Adrenal gland (tissue), 19 donors: ENCODE results near the gene HVCN1. TPM values are rescaled to one million over a fixed set of nuclear protein-coding genes. Genes with fewer than 3 reads are reported as not detected.
"Not testable (repeated sequence)": the region's sequence is repeated elsewhere in the genome, so short reads cannot be mapped to it uniquely, and the experiment has no call there.

Experiments
- DNase-seq, 7 donors: peaks; one replicate each; pipeline ENCODE4 v3.0.0-alpha.2; 2019 to 2020
- H3K27ac ChIP-seq, 5 donors: fragments of 200-600 bp; sonication (generic) in 4 of 5; 1 replicate in 3 of 5; 2 replicates in 2 of 5; pipeline versions ENCODE4 v1.5.1 to v1.8.0; 2016 to 2020; ENCODE audit warnings: mild to moderate bottlenecking in 1 of 5
- H3K27me3 ChIP-seq: fragments of 200-600 bp; 2 replicates; pipeline ENCODE4 v1.8.0; 2021
- H3K36me3 ChIP-seq, 2 donors: fragments of 200-600 bp; replicated peaks in 1 of 2; 1 replicate in 1 of 2; 2 replicates in 1 of 2; pipeline versions ENCODE4 v1.5.1 to v1.8.0; 2018 to 2022
- H3K4me1 ChIP-seq, 2 donors: fragments of 200-600 bp; replicated peaks in 1 of 2; 1 replicate in 1 of 2; 2 replicates in 1 of 2; pipeline versions ENCODE4 v1.5.1 to v1.8.0; 2018 to 2021
- H3K4me3 ChIP-seq, 4 donors: fragments of 200-600 bp; sonication (generic) in 3 of 4; one replicate each; pipeline ENCODE4 v1.5.1; 2016 to 2018
- H3K9me3 ChIP-seq, 3 donors: fragments of 200-600 bp; sonication (generic) in 1 of 3; replicated peaks in 1 of 3; 1 replicate in 2 of 3; 2 replicates in 1 of 3; pipeline versions ENCODE4 v1.5.1 to v1.8.0; 2016 to 2021
- POLR2A ChIP-seq, 2 donors: fragments of 450-650 bp; IDR thresholded peaks; one replicate each; pipeline ENCODE4 v1.6.1; 2017; ENCODE audit warnings: antibody characterized with exemption in 2 of 2, mild to moderate bottlenecking in 2 of 2, moderate library complexity in 1 of 2
- WGBS, 4 donors: extraction: QIAGEN DNeasy Blood & Tissue Kit in 2 of 4; methylation state at CpG; one replicate each; pipeline versions ENCODE4 v1.1.5 to v1.1.7; 2013 to 2017; 5-methylcytosine and 5-hydroxymethylcytosine counted together
- intact Hi-C, 2 donors: fragments of 100-400 bp; cut with DNase I; formaldehyde crosslinking; loops; one replicate each; pipeline versions ENCODE4 v1.14.1 to v1.15.0; 2022 to 2023
- long read RNA-seq, 10 donors: library from polyadenylated mRNA in 3 of 10; unstranded in 2 of 10; stranded (forward) in 1 of 10; transcript quantifications; one replicate each; pipeline ENCODE4 v2.0.0 and lab custom pipeline, GENCODE V29; 2021 to 2026
- polyA plus RNA-seq, 3 donors: library from polyadenylated mRNA; stranded (reverse); fragments of 200-250 nt in 2 of 3; fragments of 350-450 nt in 1 of 3; fragmentation: Illumina TruSeq in 1 of 3; extraction: RNeasy Lipid Tissue Mini Kit (QIAGEN cat#74804) in 1 of 3; gene quantifications; one replicate each; pipeline ENCODE4 v1.2.3, GENCODE V29; 2013 to 2014
- total RNA-seq, 9 donors: library from RNA; depleted of rRNA in 4 of 9; stranded (reverse); fragments of >200 nt in 4 of 9; fragments of 120-200 nt in 1 of 9; fragmentation: NEBNext Ultra II Directional in 1 of 9; extraction: Animal tissue kit (Norgen Biotek cat#: 25700) in 1 of 9; gene quantifications; one replicate each; pipeline versions ENCODE4 v1.1.0 to v1.2.4, GENCODE V29; 2013 to 2023
- TF ChIP-seq, protein P1 (sequence below), 6 experiments: fragments of 450-650 bp in 4 of 6; fragments of 200-600 bp in 2 of 6; sonication (generic) in 1 of 6; IDR thresholded peaks; 1 replicate in 5 of 6; 2 replicates in 1 of 6; pipeline versions ENCODE4 v1.5.1 to v1.8.0; 2016 to 2021; ENCODE audit warnings: antibody characterized with exemption in 6 of 6, mild to moderate bottlenecking in 2 of 6, moderate library complexity in 1 of 6
- donor health status: healthy with polysubstance abuse.
- donor health status: Bipolar disorder and iron deficiency.
- donor health status: DM: yes; HTN: yes; CAD: no.
- donor health status: DM: no; HTN: no; CAD: no.
- donor health status: DM: no; HTN: no; CAD: no.
- donor health status: DM: yes; HTN: yes; CAD: no.

The HVCN1 gene, protein sequence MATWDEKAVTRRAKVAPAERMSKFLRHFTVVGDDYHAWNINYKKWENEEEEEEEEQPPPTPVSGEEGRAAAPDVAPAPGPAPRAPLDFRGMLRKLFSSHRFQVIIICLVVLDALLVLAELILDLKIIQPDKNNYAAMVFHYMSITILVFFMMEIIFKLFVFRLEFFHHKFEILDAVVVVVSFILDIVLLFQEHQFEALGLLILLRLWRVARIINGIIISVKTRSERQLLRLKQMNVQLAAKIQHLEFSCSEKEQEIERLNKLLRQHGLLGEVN
- 10 to 100 TPM in 6 of 9 donors, 1 to 10 TPM in 3; 6.5 to 71.0 (median 13.4) TPM for total RNA-seq
- 10 to 100 TPM in 1 of 3 donors, 1 to 10 TPM in 2; 5.7 to 41.3 (median 6.5) TPM for polyA plus RNA-seq
- long read RNA-seq, donor 1, partial matches to known transcripts = 0 of 1 reads
- long read RNA-seq, donor 1, other reads (novel, unspliced or antisense) = 0 of 1 reads
- long read RNA-seq, donor 2, partial matches to known transcripts = 0 of 1 reads
- long read RNA-seq, donor 2, other reads (novel, unspliced or antisense) = 0 of 1 reads
- long read RNA-seq, donor 3, partial matches to known transcripts = 0 of 3 reads
- long read RNA-seq, donor 3, other reads (novel, unspliced or antisense) = 0 of 3 reads
- long read RNA-seq, donor 4, partial matches to known transcripts = 0 of 4 reads
- long read RNA-seq, donor 4, other reads (novel, unspliced or antisense) = 3 of 4 reads
- long read RNA-seq, donor 5, transcript HVCN1-201 (8 exons, 1,634 nt) = major isoform, 6 of 15 reads
- long read RNA-seq, donor 5, partial matches to known transcripts = 1 of 15 reads
- long read RNA-seq, donor 5, other reads (novel, unspliced or antisense) = 8 of 15 reads
- long read RNA-seq, donor 6, partial matches to known transcripts = 0 of 6 reads
- long read RNA-seq, donor 6, other reads (novel, unspliced or antisense) = 2 of 6 reads
- long read RNA-seq, donor 7, partial matches to known transcripts = 0 of 1 reads
- long read RNA-seq, donor 7, other reads (novel, unspliced or antisense) = 0 of 1 reads
- long read RNA-seq, donor 8, partial matches to known transcripts = 0 of 2 reads
- long read RNA-seq, donor 8, other reads (novel, unspliced or antisense) = 0 of 2 reads
- long read RNA-seq, donor 9, partial matches to known transcripts = 0 of 1 reads
- long read RNA-seq, donor 9, other reads (novel, unspliced or antisense) = 0 of 1 reads
- long read RNA-seq, donor 10, partial matches to known transcripts = 0 of 2 reads
- long read RNA-seq, donor 10, other reads (novel, unspliced or antisense) = 0 of 2 reads

DNA sequence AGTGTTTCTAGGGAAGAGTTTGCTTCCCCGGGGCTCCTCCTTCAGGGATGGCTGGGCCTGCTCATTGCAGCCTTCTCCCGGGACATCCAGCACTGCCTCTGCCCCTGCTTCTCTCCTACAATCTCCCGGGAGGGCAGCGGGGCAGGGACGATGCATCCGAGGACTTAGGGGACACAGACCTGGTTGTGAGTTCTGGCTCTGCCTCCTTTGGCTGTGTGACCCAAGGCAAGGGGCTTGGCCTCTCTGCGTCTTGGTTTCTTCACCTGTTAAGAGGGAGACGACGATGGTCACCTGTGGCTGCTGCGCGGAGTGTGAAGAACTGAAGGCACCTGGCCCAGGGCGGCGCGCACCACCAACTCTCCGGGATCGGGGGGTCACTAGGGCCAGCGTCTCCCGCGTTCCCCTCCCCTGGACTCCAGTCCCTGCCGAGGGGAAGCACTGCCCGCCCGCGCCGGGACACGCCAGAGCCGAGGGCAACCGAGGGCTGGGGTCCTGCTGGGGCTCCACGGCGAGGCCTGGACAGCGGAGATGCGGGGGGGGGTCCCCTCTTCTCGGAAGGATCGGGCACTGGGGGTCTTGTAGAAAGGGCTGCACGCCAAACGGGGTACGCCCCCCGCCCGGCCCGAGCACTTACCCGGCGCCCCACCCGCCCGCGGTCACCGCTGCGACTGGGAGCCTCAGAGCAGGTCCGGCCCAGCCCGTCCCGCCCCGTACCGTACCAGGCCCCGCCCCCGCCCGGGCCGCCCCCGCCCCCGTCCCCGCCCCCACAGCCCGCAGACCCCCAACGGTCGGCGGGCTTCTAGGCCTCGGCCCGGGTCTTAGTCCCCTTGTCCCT, at the start of gene HVCN1:
Gene HVCN1 (minus strand): TSS at position 670 of the 835 bp plus-strand sequence. CDS start 5,870 bp downstream, outside the sequence.
- Histone ChIP-seq H3K4me3 (peak within 1 kb of the TSS in 3 of 4 donors; percentile 1 to 48 (median 31)), H3K9me3 (no peaks in the 10 kb centered on the region), H3K4me1 (peaks cover 6 to 12% of the 10 kb centered on the region in 2 donors), H3K27ac (peak within 1 kb of the TSS in 4 of 5 donors; percentile 11 to 77 (median 48)), H3K27me3 (no peaks in the 10 kb centered on the region), H3K36me3 (no peaks in the 10 kb centered on the region)
- intact Hi-C loops = no loop called here
- TF ChIP-seq POLR2A (IDR thresholded peaks at IDR 0.05) = no peak
- TF ChIP-seq, protein P1, sequence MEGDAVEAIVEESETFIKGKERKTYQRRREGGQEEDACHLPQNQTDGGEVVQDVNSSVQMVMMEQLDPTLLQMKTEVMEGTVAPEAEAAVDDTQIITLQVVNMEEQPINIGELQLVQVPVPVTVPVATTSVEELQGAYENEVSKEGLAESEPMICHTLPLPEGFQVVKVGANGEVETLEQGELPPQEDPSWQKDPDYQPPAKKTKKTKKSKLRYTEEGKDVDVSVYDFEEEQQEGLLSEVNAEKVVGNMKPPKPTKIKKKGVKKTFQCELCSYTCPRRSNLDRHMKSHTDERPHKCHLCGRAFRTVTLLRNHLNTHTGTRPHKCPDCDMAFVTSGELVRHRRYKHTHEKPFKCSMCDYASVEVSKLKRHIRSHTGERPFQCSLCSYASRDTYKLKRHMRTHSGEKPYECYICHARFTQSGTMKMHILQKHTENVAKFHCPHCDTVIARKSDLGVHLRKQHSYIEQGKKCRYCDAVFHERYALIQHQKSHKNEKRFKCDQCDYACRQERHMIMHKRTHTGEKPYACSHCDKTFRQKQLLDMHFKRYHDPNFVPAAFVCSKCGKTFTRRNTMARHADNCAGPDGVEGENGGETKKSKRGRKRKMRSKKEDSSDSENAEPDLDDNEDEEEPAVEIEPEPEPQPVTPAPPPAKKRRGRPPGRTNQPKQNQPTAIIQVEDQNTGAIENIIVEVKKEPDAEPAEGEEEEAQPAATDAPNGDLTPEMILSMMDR (IDR thresholded peaks at IDR 0.05) = no peak
- WGBS, 4 donors = 4 to 10% (median 5%) methylated on average over 9 to 64 of the region's 64 CpGs
- peak in 3 of 7 donors; percentile 32 to 49 (median 35) for DNase-seq

DNA sequence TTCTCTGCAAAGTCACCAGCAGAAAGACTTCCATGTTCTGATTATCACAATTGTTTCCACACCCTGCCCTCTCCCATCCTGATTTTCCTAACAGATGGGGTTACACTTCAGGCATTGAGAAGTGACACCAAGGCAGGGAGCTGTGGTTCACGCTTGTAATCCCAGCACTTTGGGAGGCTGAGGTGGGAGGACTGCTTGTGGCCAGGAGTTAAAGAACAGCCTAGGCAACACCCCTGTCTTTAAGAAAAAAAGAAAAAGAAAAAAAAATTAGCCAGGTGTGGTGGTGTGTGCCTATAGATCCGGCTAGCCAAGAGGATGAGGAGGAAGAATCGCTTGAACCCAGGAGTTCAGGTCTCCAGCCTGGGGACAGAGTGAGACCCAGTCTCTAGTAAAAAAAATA, 48.6 kb upstream of the HVCN1 start:
- Histone ChIP-seq H3K9me3 (no peaks in the 10 kb centered on the region), H3K36me3 (no peaks in the 10 kb centered on the region), H3K27ac (no peak overlapping the region), H3K4me1 (peaks cover 46 to 68% of the 10 kb centered on the region in 2 donors), H3K4me3 (no peak overlapping the region), H3K27me3 (no peaks in the 10 kb centered on the region)
- DNase-seq = peak in 1 of 7 donors; percentile 18
- no peak for TF ChIP-seq POLR2A (IDR thresholded peaks at IDR 0.05)
- TF ChIP-seq, protein P1 (IDR thresholded peaks at IDR 0.05) = no peak
- WGBS, 4 donors = 84 to 91% (median 88%) methylated on average over 3 of the region's 3 CpGs
- intact Hi-C loops = no loop called here

DNA sequence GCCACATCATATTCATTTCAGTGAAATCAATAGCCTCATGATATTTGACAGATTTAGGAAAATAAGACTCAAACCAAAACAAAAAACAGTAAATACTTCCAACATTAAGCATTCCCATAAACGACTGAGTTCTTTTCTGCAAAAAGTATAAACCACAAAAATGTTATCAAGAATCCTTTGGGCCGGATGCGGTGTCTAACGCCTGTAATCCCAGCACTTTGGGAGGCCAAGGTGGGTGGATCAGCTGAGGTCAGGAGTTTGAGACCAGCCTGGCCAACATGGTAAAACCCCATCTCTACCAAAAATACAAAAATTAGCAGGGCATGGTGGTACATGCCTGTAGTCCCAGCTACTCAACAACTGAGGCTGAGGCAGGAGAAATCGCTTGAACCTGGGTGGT, 48.1 kb upstream of the HVCN1 start:
- H3K27ac ChIP-seq, H3K9me3 ChIP-seq, H3K27me3 ChIP-seq, intact Hi-C loops, H3K4me3 ChIP-seq, H3K36me3 ChIP-seq: not testable (repeated sequence)
- DNase-seq = peak in 1 of 7 donors; percentile 35
- peaks cover 46 to 73% of the 10 kb centered on the region in 2 donors for H3K4me1 ChIP-seq
- 70 to 72% (median 71%) methylated on average over 5 of the region's 5 CpGs for WGBS, 4 donors

DNA sequence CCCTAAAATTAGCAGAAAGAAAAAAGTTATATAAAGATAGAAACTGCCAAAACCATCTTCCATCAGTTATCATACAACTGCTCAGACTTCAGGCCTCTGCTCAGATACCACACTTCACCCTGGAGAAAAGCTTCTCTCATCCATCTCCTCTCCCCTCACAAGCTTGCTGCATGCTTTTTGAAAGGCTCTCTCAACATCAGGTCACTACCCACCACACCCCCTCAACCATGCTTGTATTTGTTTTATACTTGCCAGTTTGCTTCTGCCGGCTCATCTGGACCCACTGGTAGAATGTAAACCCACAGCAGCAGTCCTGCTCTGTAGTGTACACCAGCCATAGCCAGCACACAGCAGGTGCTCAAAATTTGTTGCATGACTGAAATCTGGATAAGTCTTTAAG, 45.0 kb upstream of the HVCN1 start:
- H3K4me3 ChIP-seq = no peak overlapping the region
- intact Hi-C loops = no loop called here
- no peak overlapping the region for H3K27ac ChIP-seq
- H3K36me3 ChIP-seq = peaks cover 0 to 26% of the 10 kb centered on the region in 2 donors
- H3K4me1 ChIP-seq = peaks cover 28 to 62% of the 10 kb centered on the region in 2 donors
- peak in 1 of 7 donors; percentile 38 for DNase-seq
- WGBS, 4 donors = 79 to 100% (median 90%) methylated on average over 1 of the region's 1 CpG
- no peak for TF ChIP-seq POLR2A (IDR thresholded peaks at IDR 0.05)
- TF ChIP-seq, protein P1 (IDR thresholded peaks at IDR 0.05) = no peak
- H3K27me3 ChIP-seq = no peaks in the 10 kb centered on the region
- H3K9me3 ChIP-seq = no peaks in the 10 kb centered on the region
